Body of pancreas (tissue), 4 donors: ENCODE measurements around the gene DNAJB8. TPM values are rescaled to one million over a fixed set of nuclear protein-coding genes. Genes with fewer than 3 reads are reported as not detected.

Source experiments
- ATAC-seq: fragments of 150-250 bp; one replicate; pipeline ENCODE4 v1.9.1; 2016
- DNase-seq, 4 donors: peaks; one replicate each; pipeline ENCODE4 v3.0.0-alpha.2; 2019
- H3K27ac ChIP-seq, 4 donors: fragments of 200-600 bp; sonication (generic); 1 replicate in 3 of 4; 2 replicates in 1 of 4; pipeline versions ENCODE4 v1.5.1 to v1.6.1; 2016 to 2019; ENCODE audit warnings: mild to moderate bottlenecking in 1 of 4, mixed read lengths in 1 of 4, moderate library complexity in 1 of 4
- H3K27me3 ChIP-seq, 2 donors: fragments of 200-600 bp; sonication (generic); one replicate each; pipeline ENCODE4 v1.6.0; 2016; ENCODE audit warnings: mild to moderate bottlenecking in 1 of 2
- H3K36me3 ChIP-seq, 2 donors: fragments of 200-600 bp; sonication (generic); replicated peaks in 1 of 2; 2 replicates each; pipeline ENCODE4 v1.5.1; 2016; ENCODE audit warnings: low read depth in 2 of 2; ENCODE audit not compliant: insufficient read depth in 1 of 2
- H3K4me1 ChIP-seq: fragments of 200-600 bp; sonication (generic); one replicate; pipeline ENCODE4 v1.6.0; 2016
- H3K4me3 ChIP-seq, 2 donors: fragments of 200-600 bp; sonication (generic); 1 replicate in 1 of 2; 2 replicates in 1 of 2; pipeline ENCODE4 v1.5.1; 2016 to 2019
- H3K9me3 ChIP-seq, 3 donors: fragments of 200-600 bp; sonication (generic); 1 replicate in 2 of 3; 2 replicates in 1 of 3; pipeline ENCODE4 v1.5.1; 2016
- POLR2A ChIP-seq, 3 donors: fragments of 450-650 bp; IDR thresholded peaks; one replicate each; pipeline ENCODE4 v1.6.1; 2016; ENCODE audit warnings: antibody characterized with exemption in 3 of 3, mild to moderate bottlenecking in 2 of 3
- WGBS, 2 donors: methylation state at CpG; one replicate each; pipeline ENCODE4 v1.1.5; 2017; 5-methylcytosine and 5-hydroxymethylcytosine counted together
- intact Hi-C: fragments of 100-400 bp; cut with DNase I; formaldehyde crosslinking; loops from one replicate; pipeline ENCODE4 v1.15.1; 2023
- total RNA-seq, 2 donors: library from RNA; depleted of rRNA; stranded (reverse); fragments of >200 nt; gene quantifications; one replicate each; pipeline ENCODE4 v1.1.0, GENCODE V29; 2016
- TF ChIP-seq, protein P1 (sequence below), 7 experiments: fragments of 450-650 bp in 4 of 7; fragments of 200-600 bp in 3 of 7; sonication (generic) in 3 of 7; IDR thresholded peaks; one replicate each; pipeline ENCODE4 v1.5.1; 2016 to 2019; ENCODE audit warnings: antibody characterized with exemption in 7 of 7

The DNAJB8 gene
- total RNA-seq, 2 donors from 2014 or later = not detected

GRCh38 chr3:128476659-128477058 is 10.0 kb upstream of the DNAJB8 start:
- ATAC-seq (no peak), DNase-seq (no peak)
- H3K9me3 ChIP-seq = no peaks in the 10 kb centered on the region
- peaks cover 18% of the 10 kb centered on the region for H3K4me1 ChIP-seq
- H3K27me3 ChIP-seq = no peaks in the 10 kb centered on the region
- H3K36me3 ChIP-seq = no peaks in the 10 kb centered on the region
- H3K27ac ChIP-seq = no peak overlapping the region
- 86 to 92% methylated on average over 2 to 5 of the region's 5 CpGs for WGBS, 2 donors
- H3K4me3 ChIP-seq = no peak overlapping the region
- TF ChIP-seq, protein P1, sequence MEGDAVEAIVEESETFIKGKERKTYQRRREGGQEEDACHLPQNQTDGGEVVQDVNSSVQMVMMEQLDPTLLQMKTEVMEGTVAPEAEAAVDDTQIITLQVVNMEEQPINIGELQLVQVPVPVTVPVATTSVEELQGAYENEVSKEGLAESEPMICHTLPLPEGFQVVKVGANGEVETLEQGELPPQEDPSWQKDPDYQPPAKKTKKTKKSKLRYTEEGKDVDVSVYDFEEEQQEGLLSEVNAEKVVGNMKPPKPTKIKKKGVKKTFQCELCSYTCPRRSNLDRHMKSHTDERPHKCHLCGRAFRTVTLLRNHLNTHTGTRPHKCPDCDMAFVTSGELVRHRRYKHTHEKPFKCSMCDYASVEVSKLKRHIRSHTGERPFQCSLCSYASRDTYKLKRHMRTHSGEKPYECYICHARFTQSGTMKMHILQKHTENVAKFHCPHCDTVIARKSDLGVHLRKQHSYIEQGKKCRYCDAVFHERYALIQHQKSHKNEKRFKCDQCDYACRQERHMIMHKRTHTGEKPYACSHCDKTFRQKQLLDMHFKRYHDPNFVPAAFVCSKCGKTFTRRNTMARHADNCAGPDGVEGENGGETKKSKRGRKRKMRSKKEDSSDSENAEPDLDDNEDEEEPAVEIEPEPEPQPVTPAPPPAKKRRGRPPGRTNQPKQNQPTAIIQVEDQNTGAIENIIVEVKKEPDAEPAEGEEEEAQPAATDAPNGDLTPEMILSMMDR (IDR thresholded peaks at IDR 0.05) = no peak
- TF ChIP-seq POLR2A (IDR thresholded peaks at IDR 0.05) = no peak
- intact Hi-C loops = no loop called here

- Histone ChIP-seq H3K4me3 (no peak overlapping the region), H3K9me3 (no peaks in the 10 kb centered on the region), H3K27ac (no peak overlapping the region), H3K4me1 (peaks cover 18% of the 10 kb centered on the region), H3K36me3 (no peaks in the 10 kb centered on the region), H3K27me3 (no peaks in the 10 kb centered on the region)
- ATAC-seq = no peak
- DNase-seq = no peak
- 83 to 93% methylated on average over 8 of the region's 8 CpGs for WGBS, 2 donors
- TF ChIP-seq POLR2A (IDR thresholded peaks at IDR 0.05) = no peak
- TF ChIP-seq, protein P1 (IDR thresholded peaks at IDR 0.05) = no peak
- intact Hi-C loops = no loop called here
These were observed 8.7 kb upstream of the DNAJB8 start for GRCh38 chr3:128475355-128475754.

GRCh38 chr3:128473737-128474136 is 7.0 kb upstream of the DNAJB8 start:
- TF ChIP-seq POLR2A (IDR thresholded peaks at IDR 0.05) = no peak
- TF ChIP-seq, protein P1 (IDR thresholded peaks at IDR 0.05) = no peak
- Histone ChIP-seq H3K9me3 (no peaks in the 10 kb centered on the region), H3K36me3 (no peaks in the 10 kb centered on the region), H3K27me3 (no peaks in the 10 kb centered on the region), H3K4me3 (no peak overlapping the region), H3K27ac (peak overlapping the region; percentile 50 to 63 (median 58)), H3K4me1 (peaks cover 18% of the 10 kb centered on the region)
- DNase-seq = no peak
- intact Hi-C loops = no loop called here
- 52 to 68% methylated on average over 4 of the region's 4 CpGs for WGBS, 2 donors
- no peak for ATAC-seq

- Histone ChIP-seq H3K36me3 (no peaks in the 10 kb centered on the region), H3K27ac (peak overlapping the region; percentile 50 to 63 (median 58)), H3K27me3 (no peaks in the 10 kb centered on the region), H3K4me3 (no peak overlapping the region), H3K9me3 (no peaks in the 10 kb centered on the region), H3K4me1 (peaks cover 18% of the 10 kb centered on the region)
- intact Hi-C loops = no loop called here
- peak; percentile 45 for ATAC-seq
- TF ChIP-seq POLR2A (IDR thresholded peaks at IDR 0.05) = no peak
- TF ChIP-seq, protein P1 (IDR thresholded peaks at IDR 0.05) = no peak
- peak in 3 of 4 donors; percentile 43 to 72 (median 72) for DNase-seq
- 6 to 39% methylated on average over 2 to 6 of the region's 6 CpGs for WGBS, 2 donors
These were observed 6.5 kb upstream of the DNAJB8 start for GRCh38 chr3:128473180-128473519.

GRCh38 chr3:128472449-128473179 is 5.9 kb upstream of the DNAJB8 start:
- H3K4me3 ChIP-seq = no peak overlapping the region
- peaks cover 18% of the 10 kb centered on the region for H3K4me1 ChIP-seq
- 22 to 52% methylated on average over 12 to 13 of the region's 13 CpGs for WGBS, 2 donors
- H3K36me3 ChIP-seq = no peaks in the 10 kb centered on the region
- peak overlapping the region; percentile 50 to 63 (median 58) for H3K27ac ChIP-seq
- peak in 2 of 3 donors; percentile 30 to 33 for TF ChIP-seq POLR2A (IDR thresholded peaks at IDR 0.05)
- TF ChIP-seq, protein P1 (IDR thresholded peaks at IDR 0.05) = peak in 2 of 7 experiments; percentile 10 to 13
- peak; percentile 74 to 91 (median 90) for DNase-seq
- intact Hi-C loops = no loop called here
- H3K27me3 ChIP-seq = no peaks in the 10 kb centered on the region
- no peaks in the 10 kb centered on the region for H3K9me3 ChIP-seq
- ATAC-seq = peak; percentile 89
